BE2C (cell line): ENCODE data around the gene LIPG.

ENCODE experiments used
- DNase-seq: peaks from one replicate; pipeline ENCODE4 v3.0.0-alpha.2; 2020
- H3K27me3 ChIP-seq: fragments of 250-450 bp; sonication (Bioruptor Pico); 2 replicates; pipeline ENCODE4 v1.5.1; 2020; ENCODE audit warnings: mild to moderate bottlenecking
- H3K36me3 ChIP-seq: fragments of 250-450 bp; sonication (Bioruptor Pico); 2 replicates; pipeline ENCODE4 v1.5.1; 2020; ENCODE audit warnings: mild to moderate bottlenecking
- H3K4me1 ChIP-seq: fragments of 250-450 bp; sonication (Bioruptor Pico); 2 replicates; pipeline ENCODE4 v1.5.1; 2020
- H3K4me3 ChIP-seq: 2 replicates; pipeline ENCODE4 v1.5.1; 2011; ENCODE audit warnings: low read depth, low read length
- H3K9me3 ChIP-seq: fragments of 250-450 bp; sonication (Bioruptor Pico); 2 replicates; pipeline ENCODE4 v1.5.1; 2020
- TF ChIP-seq, protein P1 (sequence below): IDR thresholded peaks from 2 replicates; pipeline ENCODE4 v1.5.1; 2012; ENCODE audit warnings: mild to moderate bottlenecking, low read depth, low read length

The LIPG gene

GRCh38 chr18:49613141-49613640, 51.3 kb downstream of the LIPG start:
- Histone ChIP-seq H3K9me3 (no peaks in the 10 kb centered on the region), H3K4me1 (no peaks in the 10 kb centered on the region), H3K27me3 (0 out of 2 replicates have a peak, but pooled peaks cover 5% of the 10 kb centered on the region), H3K4me3 (no peak overlapping the region), H3K36me3 (no peaks in the 10 kb centered on the region)
- TF ChIP-seq, protein P1, sequence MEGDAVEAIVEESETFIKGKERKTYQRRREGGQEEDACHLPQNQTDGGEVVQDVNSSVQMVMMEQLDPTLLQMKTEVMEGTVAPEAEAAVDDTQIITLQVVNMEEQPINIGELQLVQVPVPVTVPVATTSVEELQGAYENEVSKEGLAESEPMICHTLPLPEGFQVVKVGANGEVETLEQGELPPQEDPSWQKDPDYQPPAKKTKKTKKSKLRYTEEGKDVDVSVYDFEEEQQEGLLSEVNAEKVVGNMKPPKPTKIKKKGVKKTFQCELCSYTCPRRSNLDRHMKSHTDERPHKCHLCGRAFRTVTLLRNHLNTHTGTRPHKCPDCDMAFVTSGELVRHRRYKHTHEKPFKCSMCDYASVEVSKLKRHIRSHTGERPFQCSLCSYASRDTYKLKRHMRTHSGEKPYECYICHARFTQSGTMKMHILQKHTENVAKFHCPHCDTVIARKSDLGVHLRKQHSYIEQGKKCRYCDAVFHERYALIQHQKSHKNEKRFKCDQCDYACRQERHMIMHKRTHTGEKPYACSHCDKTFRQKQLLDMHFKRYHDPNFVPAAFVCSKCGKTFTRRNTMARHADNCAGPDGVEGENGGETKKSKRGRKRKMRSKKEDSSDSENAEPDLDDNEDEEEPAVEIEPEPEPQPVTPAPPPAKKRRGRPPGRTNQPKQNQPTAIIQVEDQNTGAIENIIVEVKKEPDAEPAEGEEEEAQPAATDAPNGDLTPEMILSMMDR = no peak
- no peak for DNase-seq

- H3K4me1 ChIP-seq = no peaks in the 10 kb centered on the region
- TF ChIP-seq, protein P1 = no peak
- no peak for DNase-seq
- 0 out of 2 replicates have a peak, but pooled peaks cover 5% of the 10 kb centered on the region for H3K27me3 ChIP-seq
- H3K4me3 ChIP-seq = no peak overlapping the region
- H3K9me3 ChIP-seq = no peaks in the 10 kb centered on the region
- no peaks in the 10 kb centered on the region for H3K36me3 ChIP-seq
Observed at GRCh38 chr18:49613641-49614151, 51.8 kb downstream of the LIPG start.

GRCh38 chr18:49616618-49617328, 54.9 kb downstream of the LIPG start:
- no peaks in the 10 kb centered on the region for H3K4me1 ChIP-seq
- DNase-seq = no peak
- no peak overlapping the region for H3K4me3 ChIP-seq
- TF ChIP-seq, protein P1 = no peak
- H3K36me3 ChIP-seq = no peaks in the 10 kb centered on the region
- 0 out of 2 replicates have a peak, but pooled peaks cover 5% of the 10 kb centered on the region for H3K27me3 ChIP-seq
- no peaks in the 10 kb centered on the region for H3K9me3 ChIP-seq

- H3K27me3 ChIP-seq = 0 out of 2 replicates have a peak, but pooled peaks cover 5% of the 10 kb centered on the region
- no peaks in the 10 kb centered on the region for H3K36me3 ChIP-seq
- no peak overlapping the region for H3K4me3 ChIP-seq
- no peaks in the 10 kb centered on the region for H3K9me3 ChIP-seq
- H3K4me1 ChIP-seq = no peaks in the 10 kb centered on the region
- no peak for DNase-seq
- TF ChIP-seq, protein P1 = no peak
Observed at GRCh38 chr18:49617329-49617695, 55.5 kb downstream of the LIPG start.

GRCh38 chr18:49617865-49618264, 56.0 kb downstream of the LIPG start:
- 0 out of 2 replicates have a peak, but pooled peaks cover 3% of the 10 kb centered on the region for H3K27me3 ChIP-seq
- H3K36me3 ChIP-seq = no peaks in the 10 kb centered on the region
- H3K4me1 ChIP-seq = no peaks in the 10 kb centered on the region
- no peaks in the 10 kb centered on the region for H3K9me3 ChIP-seq
- DNase-seq = no peak
- H3K4me3 ChIP-seq = no peak overlapping the region
- TF ChIP-seq, protein P1 = no peak
